Urinary bladder (tissue), 4 donors: ENCODE measurements around the gene SLC17A7. TPM values are rescaled to one million over a fixed set of nuclear protein-coding genes. Genes with fewer than 3 reads are reported as not detected.

Experiments
- DNase-seq: peaks from one replicate; pipeline ENCODE4 v3.0.0-alpha.2; 2015; ENCODE audit errors: extremely low spot score
- H3K27ac ChIP-seq: one replicate; pipeline ENCODE4 v1.5.1; 2013; ENCODE audit warnings: low read depth, mild to moderate bottlenecking, moderate library complexity
- H3K36me3 ChIP-seq: one replicate; pipeline ENCODE4 v1.6.1; 2013; ENCODE audit warnings: mild to moderate bottlenecking, moderate library complexity; ENCODE audit not compliant: insufficient read depth
- H3K4me1 ChIP-seq: one replicate; pipeline ENCODE4 v1.6.1; 2013; ENCODE audit warnings: mild to moderate bottlenecking, moderate library complexity; ENCODE audit not compliant: insufficient read depth
- H3K4me3 ChIP-seq: one replicate; pipeline ENCODE4 v1.5.1; 2013; ENCODE audit warnings: low read depth, low read length
- WGBS: extraction: QIAGEN DNeasy Blood & Tissue Kit; methylation state at CpG from one replicate; pipeline ENCODE4 v1.1.7; 2013; 5-methylcytosine and 5-hydroxymethylcytosine counted together
- polyA plus RNA-seq: library from polyadenylated mRNA; stranded (reverse); fragments of 200-250 nt; gene quantifications from one replicate; pipeline ENCODE4 v1.2.3, GENCODE V29; 2013
- total RNA-seq: library from RNA; depleted of rRNA; stranded (reverse); fragments of >200 nt; gene quantifications from one replicate; pipeline ENCODE4 v1.2.3, GENCODE V29; 2014
- donor health status: healthy with polysubstance abuse.
- donor health status: healthy.

The SLC17A7 gene
- 0.85 TPM for total RNA-seq
- polyA plus RNA-seq: 2.1 TPM

DNA sequence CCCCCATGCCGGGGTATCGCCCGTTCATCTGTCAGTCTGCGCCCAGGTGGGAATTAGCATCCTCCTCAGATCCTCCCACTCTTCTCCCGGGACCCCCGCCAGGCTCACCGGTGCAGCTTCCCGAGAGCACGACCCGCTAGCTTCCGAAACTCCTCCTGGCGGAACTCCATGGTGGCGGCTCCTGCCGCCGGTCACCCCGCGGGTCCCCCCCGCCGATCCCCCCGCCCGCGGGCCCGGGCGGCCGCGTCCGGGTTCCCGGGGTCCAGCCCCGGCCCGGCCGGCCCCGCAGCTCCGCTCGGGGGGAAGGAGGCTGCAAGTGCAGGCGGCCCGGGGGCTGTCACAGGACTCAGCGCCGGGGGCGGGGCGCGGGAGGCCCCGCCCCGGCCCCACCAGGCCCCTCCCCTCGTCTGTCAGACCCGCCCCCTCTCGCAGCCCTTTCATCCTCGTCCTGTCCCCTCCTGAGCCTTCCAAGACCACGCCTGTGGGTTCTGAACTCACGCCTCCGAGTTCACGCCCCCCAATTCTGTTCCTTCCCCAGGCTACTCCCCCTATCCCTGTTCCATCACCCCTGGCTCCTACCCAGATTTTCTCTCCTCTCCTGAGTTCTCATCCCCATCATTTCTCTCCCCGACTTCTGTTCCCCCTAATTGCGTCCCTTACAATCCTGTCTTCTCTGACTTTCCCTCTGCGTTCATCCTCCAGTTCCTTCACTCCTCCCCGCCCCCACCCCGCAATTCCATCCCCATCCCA lies at the start of gene SLC17A7:
TSS of gene SLC17A7 (minus strand) at position 318 of the 750 bp plus-strand sequence. CDS start at position 170, 148 bp downstream.
- no peak for DNase-seq
- H3K27ac ChIP-seq: no peak within 1 kb of the TSS
- WGBS: 2% methylated on average over 56 of the region's 56 CpGs
- no peaks in the 10 kb centered on the region for H3K36me3 ChIP-seq
- no peaks in the 10 kb centered on the region for H3K4me1 ChIP-seq
- peak within 1 kb of the TSS; percentile 3 for H3K4me3 ChIP-seq

DNA sequence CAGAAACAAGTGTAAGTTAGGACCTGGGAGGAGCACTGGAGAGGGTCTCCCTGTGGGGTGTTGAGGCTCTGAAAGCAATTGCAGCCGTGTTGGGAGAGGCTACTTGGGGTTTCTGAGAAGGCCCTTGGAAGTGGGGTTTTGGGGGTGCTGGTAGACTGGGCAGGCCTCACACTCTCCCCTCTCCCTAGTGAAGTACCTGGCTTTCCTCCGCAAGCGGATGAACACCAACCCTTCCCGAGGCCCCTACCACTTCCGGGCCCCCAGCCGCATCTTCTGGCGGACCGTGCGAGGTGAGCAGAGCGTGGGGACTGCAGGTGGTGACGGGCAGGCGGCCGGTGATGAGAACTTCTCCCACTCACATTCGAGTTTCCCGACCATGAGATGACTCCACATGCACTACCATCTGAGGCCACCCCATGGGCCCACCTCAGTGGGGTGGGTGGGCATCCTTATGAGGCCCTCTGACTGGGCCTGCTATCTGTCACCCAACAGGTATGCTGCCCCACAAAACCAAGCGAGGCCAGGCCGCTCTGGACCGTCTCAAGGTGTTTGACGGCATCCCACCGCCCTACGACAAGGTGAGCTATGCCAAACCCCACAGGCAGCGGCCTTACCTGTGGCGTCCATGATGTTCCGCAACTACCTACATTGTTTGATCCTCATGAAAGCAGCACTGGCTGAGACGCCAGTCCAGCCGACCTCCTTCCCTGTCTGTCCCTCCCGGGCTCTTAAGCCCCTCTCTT lies 49.1 kb upstream of the SLC17A7 start:
- no peak overlapping the region for H3K27ac ChIP-seq
- H3K4me1 ChIP-seq: peaks cover 2% of the 10 kb centered on the region
- no peak overlapping the region for H3K4me3 ChIP-seq
- H3K36me3 ChIP-seq: peaks cover 2% of the 10 kb centered on the region
- DNase-seq: no peak
- 85% methylated on average over 27 of the region's 27 CpGs for WGBS

DNA sequence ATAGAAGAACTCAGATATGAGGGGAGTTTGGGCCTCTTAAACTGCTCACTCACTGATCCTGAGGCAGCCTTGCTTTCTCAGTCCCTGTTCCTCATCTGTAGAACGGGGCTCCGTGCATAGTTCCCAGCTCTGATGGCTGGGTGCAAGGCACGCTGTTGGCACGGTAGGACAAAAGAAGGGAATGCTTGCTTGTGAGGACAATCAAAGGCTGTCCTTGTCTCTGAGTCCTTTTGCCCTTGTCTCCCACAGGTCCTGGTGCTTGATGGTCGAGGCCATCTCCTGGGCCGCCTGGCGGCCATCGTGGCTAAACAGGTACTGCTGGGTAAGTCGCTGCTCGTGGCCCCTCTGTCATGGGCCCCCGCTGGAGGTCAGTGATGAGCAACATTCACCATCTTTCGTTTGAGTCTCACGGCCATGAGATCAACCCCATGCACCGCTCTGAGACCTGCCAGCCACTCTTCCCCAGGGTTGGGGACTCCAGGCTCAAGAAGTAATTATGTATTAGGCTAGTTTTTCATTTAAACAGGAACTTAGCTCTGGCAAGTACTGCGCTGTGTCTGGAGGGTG lies 48.4 kb upstream of the SLC17A7 start:
- no peak for DNase-seq
- Histone ChIP-seq H3K36me3 (peaks cover 2% of the 10 kb centered on the region), H3K4me3 (no peak overlapping the region), H3K27ac (no peak overlapping the region), H3K4me1 (peaks cover 2% of the 10 kb centered on the region)
- 68% methylated on average over 15 of the region's 15 CpGs for WGBS

DNA sequence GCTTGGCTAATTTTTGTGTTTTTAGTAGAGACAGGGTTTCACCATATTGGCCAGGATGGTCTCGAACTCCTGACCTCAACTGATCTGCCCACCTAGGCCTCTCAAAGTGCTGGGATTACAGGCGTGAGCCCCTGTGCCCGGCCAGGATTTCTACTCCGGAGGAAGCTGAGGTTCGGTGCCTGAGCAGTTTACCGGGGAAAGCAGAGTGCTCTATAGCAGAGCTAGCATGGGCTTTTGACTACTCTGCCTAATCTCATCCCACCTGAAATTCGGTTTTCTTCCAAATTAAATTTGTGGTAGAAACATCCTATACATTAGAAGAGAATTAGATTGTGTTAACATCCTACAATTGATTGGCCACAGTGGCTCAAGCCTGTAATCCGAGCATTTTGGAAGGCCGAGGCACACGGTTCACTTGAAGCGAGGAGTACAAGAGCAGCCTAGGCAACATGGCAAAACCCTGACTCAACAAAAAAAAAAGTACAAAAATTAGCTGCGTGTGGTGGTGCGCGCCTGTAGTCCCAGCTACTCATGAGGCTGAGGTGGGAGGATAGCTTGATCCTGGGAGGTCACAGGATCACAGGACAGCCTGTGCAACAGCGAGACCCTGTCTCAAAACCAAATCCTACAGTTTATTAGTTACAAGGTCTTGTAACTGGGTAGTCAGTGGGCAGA lies 47.7 kb upstream of the SLC17A7 start:
- DNase-seq: no peak
- H3K4me3 ChIP-seq: peak overlapping the region; percentile 89
- H3K36me3 ChIP-seq: peaks cover 2% of the 10 kb centered on the region
- peaks cover 2% of the 10 kb centered on the region for H3K4me1 ChIP-seq
- 24% methylated on average over 15 of the region's 15 CpGs for WGBS
- no peak overlapping the region for H3K27ac ChIP-seq

DNA sequence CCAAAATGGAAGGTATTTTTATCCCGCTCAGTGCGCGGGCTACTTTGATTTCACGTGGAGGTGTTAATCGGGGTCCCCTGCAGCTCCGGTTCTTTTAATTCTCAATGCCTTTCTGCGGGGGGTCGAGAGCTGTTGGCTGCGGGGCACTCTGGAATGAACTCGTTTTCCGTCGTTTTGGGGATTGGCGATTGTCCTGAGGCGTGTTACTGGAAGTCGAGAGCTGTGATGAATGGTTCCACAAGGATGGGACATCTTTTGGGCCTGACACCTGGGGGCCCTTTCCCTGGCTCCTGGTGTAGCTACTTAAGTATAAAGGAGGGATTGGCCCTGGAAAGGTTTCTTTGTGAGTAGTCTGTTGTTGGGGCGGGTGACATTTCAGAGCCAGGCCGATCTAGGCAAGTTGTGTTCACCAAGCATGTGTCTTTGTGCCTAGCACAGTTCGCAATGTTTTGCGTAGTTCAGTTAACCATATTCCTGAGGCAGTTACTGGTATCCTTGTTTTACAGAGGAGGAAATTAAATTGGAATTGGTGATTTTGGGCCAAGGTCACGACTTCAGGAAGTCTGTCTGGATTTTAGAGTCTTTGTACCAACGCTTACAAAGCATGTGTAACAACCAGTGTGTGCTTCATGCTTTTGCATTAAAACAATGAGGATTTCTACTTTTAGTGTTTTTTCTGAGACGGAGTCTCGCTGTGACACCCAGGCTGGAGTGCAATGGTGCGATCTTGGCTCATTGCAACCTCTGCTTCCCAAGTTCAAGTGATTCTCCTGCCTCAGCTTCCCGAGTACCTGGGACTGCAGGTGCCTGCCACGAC lies 46.9 kb upstream of the SLC17A7 start:
- no peak for DNase-seq
- WGBS: 1% methylated on average over 26 of the region's 26 CpGs
- H3K36me3 ChIP-seq: peaks cover 2% of the 10 kb centered on the region
- peaks cover 2% of the 10 kb centered on the region for H3K4me1 ChIP-seq
- peak overlapping the region; percentile 84 for H3K27ac ChIP-seq
- H3K4me3 ChIP-seq: peak overlapping the region; percentile 89

DNA sequence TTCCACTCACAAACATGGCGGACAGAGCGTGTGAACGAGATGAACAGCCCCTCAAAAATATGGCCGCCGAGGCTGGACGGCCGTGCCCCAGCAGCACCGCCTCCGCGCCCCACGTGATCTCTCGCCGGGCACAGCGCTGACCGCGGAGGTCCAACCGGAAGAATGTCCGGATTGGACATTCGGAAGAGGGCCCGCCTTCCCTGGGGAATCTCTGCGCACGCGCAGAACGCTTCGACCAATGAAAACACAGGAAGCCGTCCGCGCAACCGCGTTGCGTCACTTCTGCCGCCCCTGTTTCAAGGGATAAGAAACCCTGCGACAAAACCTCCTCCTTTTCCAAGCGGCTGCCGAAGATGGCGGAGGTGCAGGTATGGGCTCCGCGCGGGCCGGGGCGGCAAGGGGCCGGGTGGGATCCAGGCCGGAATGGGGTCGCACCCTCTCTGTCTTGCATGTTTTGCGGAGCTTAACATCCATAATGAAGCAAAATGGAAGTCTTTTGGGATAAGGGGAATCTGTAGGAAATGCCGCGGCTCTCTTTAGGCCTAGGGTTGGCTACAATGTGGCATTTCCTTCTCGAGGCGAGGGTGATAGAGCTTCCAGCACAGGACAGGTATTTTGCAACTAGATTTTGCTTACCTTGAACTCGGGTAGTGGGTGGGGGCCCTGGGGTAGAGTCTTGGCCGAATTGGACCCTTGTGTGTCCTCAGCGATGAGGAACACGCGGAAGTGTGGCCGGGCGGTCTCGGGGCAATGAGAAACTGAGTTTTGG lies 46.1 kb upstream of the SLC17A7 start, which contains the start of gene RPL13A:
TSS of gene RPL13A (plus strand) at position 332 of the 769 bp plus-strand sequence. CDS start at position 354, 22 bp downstream.
- H3K27ac ChIP-seq: peak within 1 kb of the TSS; percentile 84
- under 1% methylated on average over 57 of the region's 57 CpGs for WGBS
- peaks cover 2% of the 10 kb centered on the region for H3K4me1 ChIP-seq
- peak within 1 kb of the TSS; percentile 89 for H3K4me3 ChIP-seq
- DNase-seq: peak; percentile 98
- H3K36me3 ChIP-seq: peaks cover 2% of the 10 kb centered on the region

DNA sequence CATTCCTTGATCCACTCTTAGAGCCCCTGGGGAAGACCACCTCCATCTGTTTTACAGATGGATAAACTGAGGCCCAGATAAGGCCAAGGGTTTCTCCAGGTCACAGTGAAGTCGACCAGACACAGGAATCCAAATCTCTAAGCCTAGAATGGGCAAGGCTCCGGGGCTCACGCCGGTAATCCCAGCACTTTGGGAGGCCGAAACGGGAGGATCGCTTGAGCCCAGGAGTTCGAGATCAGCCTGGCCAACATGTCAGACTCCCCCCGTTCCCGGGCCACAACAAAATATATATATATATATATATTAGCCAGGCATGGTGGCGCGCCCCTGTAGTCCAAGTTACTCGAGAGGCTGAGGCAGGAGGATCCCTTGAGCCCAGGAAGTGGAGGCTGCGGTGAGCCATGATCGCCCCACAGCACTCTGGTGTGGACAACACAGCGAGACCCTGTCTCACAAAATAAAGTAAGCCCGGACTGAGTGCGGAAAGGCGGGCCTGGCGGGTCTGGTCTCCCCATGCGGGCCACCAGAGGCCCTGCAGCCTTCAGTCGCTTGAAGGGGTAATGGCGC lies 45.5 kb upstream of the SLC17A7 start:
- WGBS: 63% methylated on average over 23 of the region's 23 CpGs
- peak overlapping the region; percentile 46 for H3K27ac ChIP-seq
- peaks cover 2% of the 10 kb centered on the region for H3K36me3 ChIP-seq
- peaks cover 2% of the 10 kb centered on the region for H3K4me1 ChIP-seq
- H3K4me3 ChIP-seq: no peak overlapping the region
- DNase-seq: no peak

DNA sequence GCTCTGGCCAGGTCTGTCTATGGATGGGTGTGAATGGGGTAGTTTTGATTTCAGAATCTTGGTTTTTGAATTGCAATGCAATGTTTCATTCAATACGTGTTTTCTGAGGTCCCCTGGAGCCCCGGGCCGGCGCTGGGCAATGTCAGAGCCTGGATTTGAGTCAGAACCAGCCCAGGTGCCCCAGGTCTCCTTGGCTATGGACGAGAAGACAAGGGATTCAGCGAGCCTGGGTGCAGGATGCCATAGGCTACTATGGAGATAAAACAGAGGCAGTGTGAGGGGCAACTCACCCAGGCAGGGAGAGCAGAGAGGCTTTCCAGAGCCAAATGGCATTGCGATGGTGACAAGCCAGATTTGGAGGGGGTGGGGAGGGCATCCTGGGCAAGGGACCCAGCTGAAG lies 44.9 kb upstream of the SLC17A7 start:
- WGBS: 89% methylated on average over 7 of the region's 7 CpGs
- Histone ChIP-seq H3K36me3 (no peaks in the 10 kb centered on the region), H3K4me1 (peaks cover 2% of the 10 kb centered on the region), H3K4me3 (no peak overlapping the region), H3K27ac (no peak overlapping the region)
- DNase-seq: no peak

DNA sequence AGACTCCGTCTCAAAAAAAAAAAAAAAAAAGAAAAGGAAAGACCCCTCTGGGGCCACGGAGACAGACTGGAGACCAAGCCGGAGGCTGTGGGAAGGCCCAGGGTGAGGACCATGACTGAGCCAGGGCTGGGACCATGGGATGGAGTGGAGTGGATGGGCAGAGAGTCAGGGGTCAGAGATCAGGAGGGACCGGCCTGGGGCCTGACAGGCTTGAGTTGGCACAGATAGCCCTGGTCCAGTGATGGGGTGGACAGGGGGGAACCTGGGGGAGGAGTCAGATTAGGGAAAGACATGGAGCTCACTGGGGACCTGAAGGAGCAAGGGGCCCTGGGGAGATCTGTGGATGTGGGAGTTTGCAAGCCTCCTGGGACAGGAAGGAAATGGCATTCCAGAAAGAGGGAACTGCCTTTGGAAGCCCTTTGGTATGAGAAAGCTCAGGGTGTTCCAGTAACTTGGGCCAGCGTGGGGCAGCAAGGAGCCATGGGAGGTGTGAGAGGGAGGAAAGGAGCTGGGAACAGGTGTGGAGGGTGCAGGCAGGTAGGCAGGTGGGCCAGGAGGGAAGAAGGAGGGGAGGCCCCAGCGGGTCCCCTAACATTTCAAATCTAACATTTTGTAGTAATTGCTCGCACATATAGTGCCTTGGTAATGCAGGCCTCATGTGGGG lies 39.8 kb upstream of the SLC17A7 start:
- Histone ChIP-seq H3K4me1 (no peaks in the 10 kb centered on the region), H3K27ac (no peak overlapping the region), H3K4me3 (no peak overlapping the region), H3K36me3 (no peaks in the 10 kb centered on the region)
- DNase-seq: no peak
- whole genome bisulfite sequencing: 84% methylated on average over 7 of the region's 7 CpGs

DNA sequence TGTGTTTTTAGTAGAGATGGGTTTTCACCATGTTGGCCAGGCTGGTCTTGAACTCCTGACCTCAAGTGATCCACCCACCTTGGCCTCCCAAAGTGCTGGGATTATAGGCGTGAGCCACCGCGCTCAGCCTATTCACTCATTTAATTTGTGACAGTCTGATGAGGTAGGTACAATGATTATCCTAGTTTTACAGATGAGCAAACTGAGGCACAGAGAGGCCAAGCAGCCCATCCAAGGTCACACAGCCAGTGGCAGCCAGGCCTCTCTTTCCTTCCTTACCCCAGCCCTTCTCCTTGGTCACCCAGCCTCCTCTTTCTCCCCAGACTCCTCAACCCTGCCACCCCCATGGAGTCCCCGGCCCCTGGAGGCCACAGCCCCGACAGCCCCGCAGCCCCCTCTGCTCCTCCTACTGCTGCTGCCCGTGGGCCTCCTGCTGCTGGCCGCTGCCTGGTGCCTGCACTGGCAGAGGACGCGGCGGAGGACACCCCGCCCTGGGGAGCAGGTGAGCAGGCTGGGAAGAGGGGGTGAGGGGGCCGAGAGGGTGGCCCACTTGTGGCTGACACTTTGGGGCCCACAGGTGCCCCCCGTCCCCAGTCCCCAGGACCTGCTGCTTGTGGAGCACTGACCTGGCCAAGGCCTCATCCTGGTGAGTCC lies 38.8 kb upstream of the SLC17A7 start:
- Histone ChIP-seq H3K27ac (no peak overlapping the region), H3K4me3 (no peak overlapping the region), H3K36me3 (no peaks in the 10 kb centered on the region), H3K4me1 (no peaks in the 10 kb centered on the region)
- 83% methylated on average over 14 of the region's 14 CpGs for WGBS
- no peak for DNase-seq
